SHP77 (cell line): Measurements from ENCODE around the gene SUCLG2.
A peak's percentile ranks its signal among the peaks of the same experiment; 100 is the strongest.

Source experiments
- DNase-seq, 2 experiments: peaks; one replicate each; lab custom pipeline; 2025; lab: John Stamatoyannopoulos, UW

SUCLG2 gene

GRCh38 chr3:67458408-67458807 is 196.0 kb downstream of the SUCLG2 start:
- no peak for DNase-seq

DNA sequence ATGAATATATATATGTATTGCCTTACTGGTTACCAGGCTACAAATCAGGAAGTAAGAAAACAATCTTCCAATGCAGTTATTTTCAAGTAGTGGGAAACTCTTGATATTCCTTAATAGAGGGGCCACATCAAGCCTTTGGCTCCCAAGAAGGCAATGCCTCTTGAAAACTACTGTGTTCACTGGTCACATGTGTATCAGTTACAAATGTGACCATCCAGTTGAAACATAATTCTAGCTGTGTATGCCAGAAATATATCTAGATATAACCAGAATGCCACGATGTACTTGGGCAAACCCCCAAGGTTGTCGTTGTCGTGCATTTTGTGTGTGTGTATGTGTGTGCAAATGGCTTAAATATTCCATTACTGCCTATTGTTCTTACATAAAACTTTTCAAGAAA is 200.8 kb downstream of the SUCLG2 start:
- no peak for DNase-seq

- no peak for DNase-seq
These were observed 204.3 kb downstream of the SUCLG2 start for GRCh38 chr3:67450153-67450552.

- no peak for DNase-seq
These were observed 207.0 kb downstream of the SUCLG2 start for GRCh38 chr3:67447393-67447792.

- DNase-seq, result no peak
These were observed 216.6 kb downstream of the SUCLG2 start for GRCh38 chr3:67437789-67438188.

GRCh38 chr3:67437090-67437489 is 217.3 kb downstream of the SUCLG2 start:
- no peak for DNase-seq

- DNase-seq, result no peak
These were observed 221.3 kb downstream of the SUCLG2 start for GRCh38 chr3:67433109-67433508.

DNA sequence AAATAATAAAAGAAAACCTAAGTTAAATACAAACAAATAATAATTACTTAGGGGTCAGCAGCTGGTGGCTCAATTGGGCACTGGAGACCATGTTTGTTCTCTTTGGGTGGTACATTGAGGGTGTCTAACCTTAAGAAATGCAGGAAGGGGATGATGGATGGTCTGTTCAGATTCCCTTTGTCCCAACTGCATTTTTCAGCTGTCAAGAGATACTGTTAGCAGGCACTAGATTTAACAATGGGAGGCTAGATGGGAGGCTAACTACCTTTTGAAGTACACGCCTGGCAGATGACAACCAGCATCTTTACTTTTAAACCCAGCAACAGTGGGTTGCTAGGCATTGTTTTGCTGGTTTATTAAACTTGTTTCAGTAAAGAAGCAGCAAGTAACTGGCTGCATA is 222.5 kb downstream of the SUCLG2 start:
- DNase-seq, result no peak

GRCh38 chr3:67423722-67424121 is 230.7 kb downstream of the SUCLG2 start:
- no peak for DNase-seq

- DNase-seq, result no peak
These were observed 232.5 kb downstream of the SUCLG2 start for GRCh38 chr3:67421912-67422311.

DNA sequence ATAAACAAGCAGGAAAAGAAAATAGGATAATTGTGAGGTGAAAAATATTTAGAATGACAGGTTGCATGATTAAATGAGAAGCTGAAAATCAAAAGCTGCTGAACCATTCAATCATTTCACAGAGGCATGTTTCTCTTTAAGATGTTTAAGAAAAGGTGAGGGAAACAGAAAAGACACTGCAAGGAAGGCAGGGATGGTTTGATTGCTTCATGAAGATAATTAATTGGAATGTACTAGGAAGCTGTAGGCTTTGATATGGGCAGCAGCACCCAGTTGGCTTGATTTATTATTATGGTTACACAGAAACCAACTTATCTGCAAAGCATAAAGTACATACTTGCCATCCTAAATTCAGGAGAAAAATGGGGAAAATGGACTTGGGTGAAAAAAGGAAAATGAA is 234.6 kb downstream of the SUCLG2 start:
- DNase-seq, result no peak

DNA sequence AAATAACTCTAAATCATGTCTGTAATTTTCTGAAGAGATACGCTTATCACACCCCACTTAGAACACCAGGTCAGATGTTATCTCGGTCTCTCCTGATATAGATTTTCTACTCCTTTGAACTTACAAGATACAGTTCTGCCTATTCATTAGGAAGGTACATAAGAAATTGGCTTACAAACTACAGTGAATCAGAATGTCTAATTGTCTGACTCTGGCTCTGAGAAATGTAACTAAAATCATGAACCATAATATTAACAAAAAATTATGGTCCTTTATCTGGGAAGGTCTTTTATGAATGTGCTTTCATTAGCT is 235.2 kb downstream of the SUCLG2 start:
- no peak for DNase-seq

- no peak for DNase-seq
These were observed 235.8 kb downstream of the SUCLG2 start for GRCh38 chr3:67418426-67419217.

DNA sequence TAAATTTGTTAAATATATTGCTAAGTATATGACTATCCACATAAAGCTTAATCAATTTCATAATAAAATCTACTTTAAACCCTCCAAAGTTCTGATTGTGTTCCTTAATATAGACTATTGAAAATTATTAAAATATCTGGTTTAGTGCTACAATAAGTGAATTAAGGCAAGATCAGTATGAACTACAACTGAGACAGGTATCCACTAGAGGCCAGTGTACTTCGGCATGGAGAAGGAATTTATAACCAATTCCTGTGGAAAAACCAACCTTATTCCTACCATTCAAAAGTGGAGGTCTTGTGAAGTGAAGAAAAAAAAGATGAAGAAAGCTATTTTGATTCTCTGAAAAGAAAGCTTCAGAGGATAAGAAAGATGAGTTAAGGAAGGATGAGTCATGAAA is 237.7 kb downstream of the SUCLG2 start:
- DNase-seq, result no peak

- DNase-seq, result no peak
These were observed 238.9 kb downstream of the SUCLG2 start for GRCh38 chr3:67415511-67415910.

DNA sequence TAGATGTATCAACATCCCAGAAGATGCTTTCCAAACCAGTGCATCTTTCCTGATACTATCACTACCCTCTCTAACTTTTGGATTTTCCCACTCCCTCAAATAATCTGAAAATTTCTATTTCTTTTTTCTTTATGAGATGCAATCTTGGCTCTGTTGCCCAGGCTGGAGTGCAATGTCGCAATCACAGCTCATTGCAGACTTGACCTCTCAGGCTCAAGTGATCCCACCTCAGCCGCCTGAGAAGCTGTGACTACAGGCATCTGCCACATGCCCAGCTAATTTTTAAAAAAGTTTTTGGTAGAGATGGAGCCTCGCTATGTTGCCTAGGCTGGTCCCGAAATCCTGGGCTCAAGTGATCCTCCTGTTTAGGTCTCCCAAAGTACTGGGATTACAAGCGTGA is 239.7 kb downstream of the SUCLG2 start:
- no peak for DNase-seq

GRCh38 chr3:67405193-67405592 is 249.2 kb downstream of the SUCLG2 start:
- DNase-seq, result no peak

DNA sequence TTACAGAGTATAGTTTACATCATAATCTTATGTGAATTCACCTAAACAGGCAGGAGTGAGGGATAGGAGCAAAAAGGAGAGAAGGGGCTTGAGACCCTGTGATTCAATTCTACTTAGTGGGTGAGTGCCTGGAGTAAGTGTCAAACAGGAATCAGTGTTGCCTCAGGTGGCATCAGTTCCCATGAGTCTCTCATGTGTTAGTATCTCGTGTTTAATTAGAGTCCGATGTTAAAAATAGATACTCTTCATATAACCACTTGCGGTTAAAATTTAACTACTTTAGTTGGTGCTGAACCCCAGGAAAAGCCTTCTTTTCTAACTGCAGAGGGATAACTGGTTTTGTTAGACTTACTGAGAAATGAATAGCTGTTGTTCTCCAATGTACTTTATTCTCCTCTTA is 251.5 kb downstream of the SUCLG2 start:
- no peak for DNase-seq

DNA sequence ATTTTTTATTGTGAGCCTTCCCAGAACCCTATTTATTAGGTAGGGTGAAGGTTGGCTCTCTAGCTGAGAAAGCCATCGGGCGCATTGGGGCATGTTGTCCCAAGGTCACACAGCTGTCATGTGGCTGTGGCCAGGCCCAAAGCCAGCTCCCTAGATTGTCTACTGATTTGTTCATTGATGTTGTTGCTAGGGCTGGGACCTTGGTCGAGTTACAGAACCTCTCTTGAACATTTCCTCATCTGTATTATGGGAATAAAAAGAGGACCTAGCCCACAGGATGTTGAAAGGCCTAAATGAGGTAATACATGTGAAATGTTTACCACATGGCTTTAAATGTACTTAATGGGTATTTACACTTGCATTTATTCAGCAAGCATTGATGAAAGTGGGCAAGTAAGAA is 252.5 kb downstream of the SUCLG2 start:
- DNase-seq, result no peak

GRCh38 chr3:67400476-67400875 is 253.9 kb downstream of the SUCLG2 start:
- no peak for DNase-seq

DNA sequence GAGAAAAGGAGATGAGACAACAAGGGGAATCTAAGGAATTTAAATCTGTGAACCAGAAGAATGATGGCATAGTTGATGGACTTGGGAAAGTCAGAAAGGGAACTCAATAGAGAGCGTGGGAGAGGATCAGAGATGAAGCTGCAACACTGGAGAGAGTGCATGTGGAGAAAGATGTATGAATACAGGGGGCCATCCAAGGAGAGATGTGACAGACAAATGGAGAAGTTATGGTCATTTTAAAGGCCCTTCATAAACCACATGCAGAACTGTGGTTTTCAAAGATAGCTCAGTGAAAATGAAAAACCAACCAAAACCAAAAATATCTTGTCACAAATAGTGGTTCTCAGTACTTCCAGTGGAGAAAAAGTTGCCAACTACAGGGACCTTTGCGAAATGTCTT is 265.2 kb downstream of the SUCLG2 start:
- DNase-seq, result no peak

DNA sequence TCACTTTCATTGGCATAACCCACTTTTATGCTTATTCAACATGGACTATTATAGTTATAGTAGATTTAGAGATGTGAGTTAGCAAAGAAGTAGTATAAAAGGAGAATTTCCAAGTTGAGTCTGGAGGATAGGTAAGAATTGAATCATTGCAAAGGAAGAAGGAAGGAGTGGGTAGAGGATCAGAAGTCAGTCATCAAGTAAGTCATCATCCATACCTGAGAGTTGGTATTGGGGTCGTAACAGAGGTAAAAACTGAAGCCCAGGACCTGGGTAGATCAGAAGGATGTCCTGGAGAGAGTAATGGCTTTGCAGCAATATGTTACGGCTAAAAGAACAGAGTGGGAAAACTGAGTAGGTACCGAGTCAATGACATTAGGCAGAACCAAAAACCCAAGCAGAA is 265.7 kb downstream of the SUCLG2 start:
- no peak for DNase-seq

GRCh38 chr3:67386451-67386850 is 268.0 kb downstream of the SUCLG2 start:
- no peak for DNase-seq

- DNase-seq, result peak; percentile 21 to 27
These were observed 269.5 kb downstream of the SUCLG2 start for GRCh38 chr3:67384760-67385397.
